ENCODE results near the gene CLDN34. TPM values are rescaled to one million over a fixed set of nuclear protein-coding genes. Genes with fewer than 3 reads are reported as not detected.

CLDN34 gene
- total RNA-seq, result not detected
- long read RNA-seq, result 0 reads

GRCh38 chrX:9966775-9967408 lies at the start of gene CLDN34:
Gene CLDN34 (plus strand): TSS chrX:9967358. CDS start chrX:9967358, 0 bp downstream.
- no peak for ATAC-seq
- DNase-seq, result no peak
- intact Hi-C loops (cut with micrococcal nuclease), result no loop called here

- ATAC-seq, result no peak
- intact Hi-C loops (cut with micrococcal nuclease), result no loop called here
Observed at GRCh38 chrX:9917861-9918260, 49.3 kb upstream of the CLDN34 start.

DNA sequence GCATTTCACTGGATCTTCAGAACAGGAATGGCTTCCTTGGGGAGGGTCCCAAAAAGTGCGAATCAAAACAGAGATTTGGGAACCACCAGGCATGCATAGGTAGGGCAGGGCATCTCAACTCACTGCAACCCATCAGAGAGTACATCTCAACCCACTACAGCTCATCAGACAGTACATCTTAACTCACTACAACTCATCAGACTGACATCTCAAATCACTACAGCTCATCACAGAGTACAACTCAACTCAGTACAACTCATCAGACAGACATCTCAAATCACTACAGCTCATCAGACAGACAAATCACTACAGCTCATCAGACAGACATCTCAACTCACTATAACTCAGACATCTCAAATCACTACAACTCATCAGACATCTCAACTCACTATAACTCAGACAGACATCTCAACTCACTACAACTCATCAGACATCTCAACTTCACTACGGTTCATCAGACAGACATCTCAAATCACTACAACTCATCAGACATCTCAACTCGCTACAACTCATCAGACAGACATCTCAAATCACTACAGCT lies 47.5 kb upstream of the CLDN34 start:
- intact Hi-C loops (cut with micrococcal nuclease), result no loop called here
- ATAC-seq, result no peak
- no peak for DNase-seq

More at GRCh38 chrX:9917861-9918260, 49.3 kb upstream of the CLDN34 start:
- DNase-seq, result no peak

GRCh38 chrX:9921407-9921806 lies 45.8 kb upstream of the CLDN34 start:
- ATAC-seq, result no peak
- intact Hi-C loops (cut with micrococcal nuclease), result no loop called here
- DNase-seq, result no peak

- ATAC-seq, result no peak
- intact Hi-C loops (cut with micrococcal nuclease), result no loop called here
- no peak for DNase-seq
Observed at GRCh38 chrX:9923357-9923756, 43.8 kb upstream of the CLDN34 start.

DNA sequence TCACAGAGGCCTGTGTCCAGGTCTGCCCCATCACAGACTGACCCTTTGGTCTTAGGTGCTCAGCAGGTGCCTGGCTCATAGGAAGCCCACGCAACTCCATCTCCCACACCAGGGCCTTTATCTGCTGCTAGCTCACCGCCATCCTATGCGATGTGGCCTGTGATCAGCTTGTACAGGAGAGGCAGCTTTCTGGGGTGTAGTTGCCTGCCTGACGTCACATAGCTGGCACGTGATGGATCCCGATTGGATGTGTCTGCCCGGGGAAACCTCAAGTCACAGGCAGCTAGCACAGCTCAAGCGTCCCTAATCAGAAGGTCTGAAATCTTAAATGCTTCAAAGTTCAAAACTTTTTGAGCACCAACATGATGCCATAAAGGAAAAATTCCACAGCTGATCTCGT lies 41.2 kb upstream of the CLDN34 start:
- ATAC-seq (no peak), DNase-seq (no peak)
- intact Hi-C loops (cut with micrococcal nuclease), result no loop called here

- no peak for ATAC-seq
- intact Hi-C loops (cut with micrococcal nuclease), result no loop called here
Observed at GRCh38 chrX:9927698-9928482, 39.3 kb upstream of the CLDN34 start.

DNA sequence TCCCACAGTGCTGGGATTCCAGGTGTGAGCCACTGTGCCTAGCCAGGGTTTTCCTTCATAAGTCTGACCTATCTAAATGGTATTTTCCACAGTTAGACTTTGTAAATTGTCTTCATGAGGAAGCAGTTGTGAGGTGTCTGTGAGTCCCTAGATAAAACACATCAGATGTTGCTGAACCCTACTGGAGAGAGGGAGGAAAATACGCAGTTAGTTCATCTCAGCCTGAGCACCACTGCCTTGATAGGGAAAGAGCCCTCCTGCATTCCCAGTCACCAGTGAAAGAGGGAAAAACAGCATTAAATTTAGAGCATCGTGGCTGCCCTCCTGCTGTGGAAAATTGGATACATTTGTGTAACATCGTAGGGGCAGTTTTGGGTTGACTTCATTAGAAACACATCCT lies 31.7 kb upstream of the CLDN34 start:
- DNase-seq (no peak), ATAC-seq (no peak)
- intact Hi-C loops (cut with micrococcal nuclease), result no loop called here

More at GRCh38 chrX:9927698-9928482, 39.3 kb upstream of the CLDN34 start:
- DNase-seq, result no peak

GRCh38 chrX:9937761-9938160 lies 29.4 kb upstream of the CLDN34 start:
- ATAC-seq, result no peak
- no peak for DNase-seq
- intact Hi-C loops (cut with micrococcal nuclease), result no loop called here

DNA sequence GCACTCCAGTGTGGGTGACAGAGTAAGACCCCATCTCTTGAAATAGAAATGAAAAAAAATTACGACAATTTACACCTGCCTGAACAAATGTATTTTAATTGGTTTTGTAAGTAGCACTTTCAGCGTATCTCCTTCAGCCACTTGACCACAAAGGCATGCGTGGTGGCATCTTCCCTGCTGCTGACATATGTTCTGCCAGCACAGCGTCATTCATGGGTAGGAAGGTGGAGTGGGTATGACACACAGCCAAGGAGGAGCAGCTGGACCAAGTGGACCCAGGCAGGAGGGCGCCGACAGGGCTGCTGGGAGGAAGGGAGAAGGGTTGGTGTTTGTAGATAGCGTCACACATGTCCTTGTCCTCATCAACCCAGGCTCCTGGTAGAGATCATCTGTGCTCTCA lies 28.6 kb upstream of the CLDN34 start:
- no peak for DNase-seq
- no peak for ATAC-seq
- intact Hi-C loops (cut with micrococcal nuclease), result no loop called here

GRCh38 chrX:9940421-9940820 lies 26.7 kb upstream of the CLDN34 start:
- intact Hi-C loops (cut with micrococcal nuclease), result no loop called here
- ATAC-seq, result no peak
- no peak for DNase-seq

DNA sequence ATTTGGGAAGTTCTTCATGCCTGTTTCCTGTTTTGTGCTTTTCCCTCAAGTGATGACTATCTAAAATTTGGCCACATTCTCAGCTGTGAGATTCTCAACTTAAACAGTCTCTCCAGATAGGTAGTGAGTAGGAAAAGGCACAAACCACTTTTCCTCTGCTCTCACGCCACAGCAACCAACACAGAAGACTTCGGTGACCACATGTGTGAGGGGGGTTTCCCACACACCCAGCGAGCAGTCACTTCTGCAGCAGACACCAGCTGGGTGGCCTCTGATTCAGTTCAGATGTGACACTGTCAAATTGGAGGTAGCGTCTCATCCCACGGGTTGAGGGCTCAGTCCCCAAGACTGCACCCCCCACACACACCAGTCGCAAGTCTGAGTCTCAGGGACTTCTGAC lies 25.1 kb upstream of the CLDN34 start:
- DNase-seq (no peak), ATAC-seq (no peak)
- intact Hi-C loops (cut with micrococcal nuclease), result no loop called here

GRCh38 chrX:9943420-9943819 lies 23.7 kb upstream of the CLDN34 start:
- intact Hi-C loops (cut with micrococcal nuclease), result no loop called here
- ATAC-seq (no peak), DNase-seq (no peak)

GRCh38 chrX:9947131-9947794 lies 19.9 kb upstream of the CLDN34 start:
- DNase-seq (no peak), ATAC-seq (no peak)
- intact Hi-C loops (cut with micrococcal nuclease), result no loop called here

DNA sequence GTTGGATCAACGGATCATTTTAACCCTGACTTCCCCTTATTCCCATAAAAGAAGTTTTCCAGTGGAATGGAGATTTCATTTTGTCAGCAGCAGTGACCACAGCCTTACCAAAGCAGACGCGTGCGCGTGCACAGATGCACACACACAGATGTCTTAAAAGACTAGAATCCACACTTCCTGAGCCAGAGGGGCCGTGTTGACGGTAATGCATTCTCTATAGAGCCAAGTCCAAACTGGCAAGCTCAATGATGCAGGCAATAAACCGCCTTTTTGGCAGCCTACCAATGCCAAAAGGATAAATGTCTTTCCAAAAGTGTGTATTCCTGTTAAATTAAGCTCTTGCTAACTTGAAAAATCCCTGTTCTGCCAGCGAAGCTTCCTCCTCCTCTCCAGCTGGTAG lies 18.8 kb upstream of the CLDN34 start:
- no peak for ATAC-seq

DNA sequence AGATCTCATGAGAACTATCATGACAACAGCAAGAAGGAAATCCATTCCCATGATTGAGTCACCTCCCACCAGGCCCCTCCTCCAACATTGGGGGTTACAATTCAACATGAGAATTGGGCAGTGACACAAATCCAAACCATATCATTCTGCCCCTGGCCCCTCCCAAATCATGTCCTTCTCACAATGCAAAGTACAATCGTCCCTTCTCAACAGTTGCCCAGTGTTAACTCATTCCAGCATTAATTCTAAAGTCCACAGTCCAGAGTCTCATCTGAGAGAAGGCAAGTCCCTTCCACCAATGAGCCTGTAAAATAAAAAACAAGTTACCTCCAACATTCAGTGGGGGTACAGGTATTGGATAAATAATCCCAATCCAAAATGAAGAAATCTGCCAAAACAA lies 14.9 kb upstream of the CLDN34 start:
- no peak for DNase-seq
- intact Hi-C loops (cut with micrococcal nuclease), result no loop called here
- no peak for ATAC-seq

More for the DNA sequence above, 18.8 kb upstream of the CLDN34 start:
- intact Hi-C loops (cut with micrococcal nuclease), result no loop called here
- no peak for DNase-seq

DNA sequence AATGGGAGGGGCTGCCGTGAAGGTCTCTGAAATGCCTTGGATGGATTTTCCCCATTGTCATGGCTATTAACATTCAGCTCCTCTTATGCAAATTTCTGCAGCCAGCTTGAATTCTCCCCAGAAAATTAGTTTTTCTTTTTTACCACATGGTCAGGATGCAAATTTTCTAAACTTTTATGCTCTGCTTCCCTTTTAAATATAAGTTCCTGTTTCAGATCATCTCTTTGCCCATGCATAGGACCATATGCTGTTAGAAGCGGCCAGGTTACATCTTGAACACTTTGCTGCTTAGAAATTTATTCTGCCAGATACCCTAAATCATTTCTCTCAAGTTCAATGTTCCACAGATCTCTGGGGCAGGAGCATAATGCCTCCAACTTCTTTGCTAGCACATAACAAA lies 13.8 kb upstream of the CLDN34 start:
- DNase-seq, result no peak
- intact Hi-C loops (cut with micrococcal nuclease), result no loop called here
- ATAC-seq, result no peak

GRCh38 chrX:9955506-9955905 lies 11.7 kb upstream of the CLDN34 start:
- intact Hi-C loops (cut with micrococcal nuclease), result no loop called here
- ATAC-seq (no peak), DNase-seq (no peak)

GRCh38 chrX:9957743-9958142 lies 9.4 kb upstream of the CLDN34 start:
- no peak for ATAC-seq
- intact Hi-C loops (cut with micrococcal nuclease), result no loop called here
- no peak for DNase-seq

- no peak for DNase-seq
- ATAC-seq, result no peak
- intact Hi-C loops (cut with micrococcal nuclease), result no loop called here
Observed at GRCh38 chrX:9958183-9958582, 9.0 kb upstream of the CLDN34 start.
